ENCODE measurements around the gene ACTN4. TPM values are rescaled to one million over a fixed set of nuclear protein-coding genes. Genes with fewer than 3 reads are reported as not detected.
"Not testable (repeated sequence)": the region's sequence is repeated elsewhere in the genome, so short reads cannot be mapped to it uniquely, and the experiment has no call there.

The ACTN4 gene
- total and polyA plus RNA-seq, 9 donors, result 68.8 to 281 (median 224) TPM

DNA sequence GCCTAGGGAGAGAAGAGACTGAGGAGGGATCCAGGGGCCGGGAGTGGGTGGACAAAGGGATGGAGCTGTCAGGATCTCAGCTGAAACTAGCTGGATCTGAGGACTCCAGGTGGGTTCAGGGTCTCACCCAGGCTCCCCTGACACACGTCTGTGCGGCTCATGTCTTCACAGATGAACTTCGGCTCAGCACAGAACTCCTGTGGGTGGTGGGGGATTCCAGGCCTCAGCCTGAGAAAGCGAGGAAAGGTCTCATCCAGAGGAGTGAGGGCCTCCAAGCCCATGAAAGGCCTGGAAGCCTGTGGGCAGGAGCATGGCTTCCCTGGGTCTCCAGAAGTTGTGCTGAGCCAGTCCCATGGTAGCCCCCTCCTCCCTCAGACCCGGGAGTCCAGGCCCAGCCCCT, 95.5 kb downstream of the ACTN4 start:
- WGBS (ENCODE audit: insufficient coverage), result 71% methylated on average over 5 of the region's 6 CpGs
- Histone ChIP-seq H3K9me3 (replicated peaks; ENCODE audit: control insufficient read depth, low read depth, low read length) (no peaks in the 10 kb centered on the region), H3K4me3 (ENCODE audit: low read length) (no peak overlapping the region), H3K36me3 (ENCODE audit: control insufficient read depth, insufficient read depth, low read length) (no peaks in the 10 kb centered on the region), H3K27ac (ENCODE audit: low read length) (no peak overlapping the region), H3K27me3 (ENCODE audit: control insufficient read depth, insufficient read depth, low read length) (no peaks in the 10 kb centered on the region), H3K4me1 (ENCODE audit: control insufficient read depth, insufficient read depth, low read length) (no peaks in the 10 kb centered on the region)
- no peak for DNase-seq

DNA sequence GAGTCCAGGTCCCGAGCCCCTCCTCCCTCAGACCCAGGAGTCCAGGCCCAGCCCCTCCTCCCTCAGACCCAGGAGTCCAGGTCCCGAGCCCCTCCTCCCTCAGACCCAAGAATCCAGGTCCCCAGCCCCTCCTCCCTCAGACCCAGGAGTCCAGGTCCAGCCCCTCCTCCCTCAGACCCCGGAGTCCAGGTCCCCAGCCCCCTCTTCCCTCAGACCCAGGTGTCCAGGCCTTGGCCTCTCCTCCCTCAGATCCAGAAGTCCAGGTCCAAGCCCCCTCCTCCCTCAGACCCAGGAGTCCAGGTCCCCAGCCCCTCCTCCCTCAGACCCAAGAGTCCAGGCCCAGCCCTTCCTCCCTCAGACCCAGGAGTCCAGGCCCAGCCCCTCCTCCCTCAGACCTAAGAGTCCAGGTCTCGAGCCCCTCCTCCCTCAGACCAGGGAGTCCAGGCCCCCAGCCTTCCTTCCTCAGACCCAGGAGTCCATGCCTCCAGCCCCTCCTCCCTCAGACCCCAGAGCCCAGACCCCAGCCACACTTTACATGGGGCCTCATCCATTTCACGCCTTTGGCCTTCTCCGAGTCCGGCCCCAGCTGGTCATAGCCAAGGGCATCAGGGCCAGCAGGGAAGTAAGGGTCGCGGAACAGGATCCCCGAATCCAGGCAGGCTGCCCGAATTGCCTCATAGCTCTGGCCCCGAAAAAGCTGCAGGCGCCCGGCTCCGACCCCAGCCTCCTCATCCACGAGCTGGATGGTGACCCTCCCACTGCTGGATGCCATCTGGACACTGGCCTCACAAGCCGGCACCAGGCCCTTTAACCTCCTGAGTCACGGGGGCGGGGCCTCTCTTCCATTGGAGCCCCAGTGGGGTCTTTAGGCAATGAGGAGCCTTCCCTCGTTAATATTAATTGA, 96.2 kb downstream of the ACTN4 start:
- no peak overlapping the region for H3K4me3 ChIP-seq (ENCODE audit: low read length)
- DNase-seq, result no peak
- no peaks in the 10 kb centered on the region for H3K27me3 ChIP-seq (ENCODE audit: control insufficient read depth, insufficient read depth, low read length)
- no peaks in the 10 kb centered on the region for H3K9me3 ChIP-seq (replicated peaks; ENCODE audit: control insufficient read depth, low read depth, low read length)
- H3K4me1 ChIP-seq (ENCODE audit: control insufficient read depth, insufficient read depth, low read length), result no peaks in the 10 kb centered on the region
- 39% methylated on average over 19 of the region's 20 CpGs for WGBS (ENCODE audit: insufficient coverage)
- no peaks in the 10 kb centered on the region for H3K36me3 ChIP-seq (ENCODE audit: control insufficient read depth, insufficient read depth, low read length)
- no peak overlapping the region for H3K27ac ChIP-seq (ENCODE audit: low read length)

DNA sequence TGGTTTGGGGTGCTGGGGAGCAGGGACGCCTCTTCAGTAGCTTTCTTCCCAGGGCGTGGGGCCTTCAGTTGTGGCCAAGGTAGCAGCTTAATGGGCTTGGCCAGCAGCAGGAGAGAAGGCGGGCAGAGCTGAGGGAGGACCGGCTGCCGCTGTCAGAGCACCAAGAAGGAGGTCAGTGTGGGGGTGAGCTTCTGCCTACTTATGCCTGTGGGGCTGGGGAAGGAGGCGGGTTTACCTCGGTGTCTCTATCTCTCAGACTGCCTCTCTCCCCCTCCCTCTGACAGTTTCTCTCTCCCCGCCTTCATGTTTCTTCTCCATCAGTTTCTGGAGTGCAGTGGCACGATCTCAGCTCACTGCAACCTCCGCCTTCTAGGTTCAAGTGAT, 96.8 kb downstream of the ACTN4 start, which contains the start of gene CAPN12:
CAPN12 (minus strand) TSS at position 177 of the 384 bp plus-strand sequence. CDS start 309 bp downstream, outside the sequence.
- Histone ChIP-seq H3K36me3 (ENCODE audit: control insufficient read depth, insufficient read depth, low read length) (no peaks in the 10 kb centered on the region), H3K27ac (ENCODE audit: low read length) (no peak within 1 kb of the TSS), H3K9me3 (replicated peaks; ENCODE audit: control insufficient read depth, low read depth, low read length) (no peaks in the 10 kb centered on the region), H3K4me1 (ENCODE audit: control insufficient read depth, insufficient read depth, low read length) (no peaks in the 10 kb centered on the region), H3K27me3 (ENCODE audit: control insufficient read depth, insufficient read depth, low read length) (no peaks in the 10 kb centered on the region), H3K4me3 (ENCODE audit: low read length) (no peak within 1 kb of the TSS)
- WGBS (ENCODE audit: insufficient coverage), result 82% methylated on average over 6 of the region's 10 CpGs
- no peak for DNase-seq

DNA sequence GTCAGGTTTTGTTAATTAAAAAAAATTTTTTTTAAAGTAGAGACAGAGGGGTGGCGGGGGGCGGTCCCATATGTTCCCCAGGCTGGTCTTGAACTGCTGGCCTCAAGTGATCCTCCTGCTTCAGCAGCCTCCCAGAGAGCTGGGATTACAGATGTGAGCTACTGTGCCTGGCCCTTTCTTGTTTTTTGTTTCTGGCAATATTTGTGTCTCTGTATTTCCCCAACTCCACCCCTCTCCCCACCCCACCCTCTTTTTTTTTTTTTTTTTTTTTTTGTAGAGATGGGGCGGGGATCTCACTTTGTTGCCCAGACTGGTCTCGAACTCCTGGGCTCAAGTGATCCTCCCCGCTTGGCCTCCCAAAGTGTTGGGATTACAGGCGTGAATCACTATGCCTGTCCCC, 97.4 kb downstream of the ACTN4 start:
- Histone ChIP-seq H3K27ac (ENCODE audit: low read length) (no peak overlapping the region), H3K9me3 (replicated peaks; ENCODE audit: control insufficient read depth, low read depth, low read length) (no peaks in the 10 kb centered on the region), H3K4me1 (ENCODE audit: control insufficient read depth, insufficient read depth, low read length) (no peaks in the 10 kb centered on the region), H3K27me3 (ENCODE audit: control insufficient read depth, insufficient read depth, low read length) (no peaks in the 10 kb centered on the region), H3K4me3 (ENCODE audit: low read length) (no peak overlapping the region), H3K36me3 (ENCODE audit: control insufficient read depth, insufficient read depth, low read length) (no peaks in the 10 kb centered on the region)
- 72% methylated on average over 4 of the region's 6 CpGs for WGBS (ENCODE audit: insufficient coverage)
- DNase-seq, result no peak

DNA sequence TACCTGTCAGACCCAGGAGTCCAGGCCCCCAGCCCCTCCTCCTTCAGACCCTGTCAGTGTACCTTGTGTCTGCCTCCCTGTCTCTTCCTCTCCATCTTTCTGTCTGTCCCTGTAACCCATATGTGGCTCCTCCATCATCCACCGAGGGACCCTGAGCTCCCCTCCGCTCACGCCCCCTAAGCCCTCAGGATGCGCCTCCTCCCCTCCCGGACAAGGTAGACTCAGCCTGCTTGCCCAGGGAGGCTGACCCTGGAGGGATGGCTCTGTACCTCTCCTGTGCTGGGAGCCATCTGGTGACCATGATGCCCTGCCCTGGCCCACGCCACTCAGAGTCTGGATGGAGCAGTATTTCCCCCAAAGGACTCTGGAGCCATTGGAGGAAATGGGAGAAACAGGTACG, 97.9 kb downstream of the ACTN4 start:
- Histone ChIP-seq H3K9me3 (replicated peaks; ENCODE audit: control insufficient read depth, low read depth, low read length) (no peaks in the 10 kb centered on the region), H3K4me1 (ENCODE audit: control insufficient read depth, insufficient read depth, low read length) (no peaks in the 10 kb centered on the region), H3K27ac (ENCODE audit: low read length) (no peak overlapping the region), H3K27me3 (ENCODE audit: control insufficient read depth, insufficient read depth, low read length) (no peaks in the 10 kb centered on the region), H3K36me3 (ENCODE audit: control insufficient read depth, insufficient read depth, low read length) (no peaks in the 10 kb centered on the region), H3K4me3 (ENCODE audit: low read length) (no peak overlapping the region)
- WGBS (ENCODE audit: insufficient coverage), result 73% methylated on average over 5 of the region's 7 CpGs
- DNase-seq, result no peak

DNA sequence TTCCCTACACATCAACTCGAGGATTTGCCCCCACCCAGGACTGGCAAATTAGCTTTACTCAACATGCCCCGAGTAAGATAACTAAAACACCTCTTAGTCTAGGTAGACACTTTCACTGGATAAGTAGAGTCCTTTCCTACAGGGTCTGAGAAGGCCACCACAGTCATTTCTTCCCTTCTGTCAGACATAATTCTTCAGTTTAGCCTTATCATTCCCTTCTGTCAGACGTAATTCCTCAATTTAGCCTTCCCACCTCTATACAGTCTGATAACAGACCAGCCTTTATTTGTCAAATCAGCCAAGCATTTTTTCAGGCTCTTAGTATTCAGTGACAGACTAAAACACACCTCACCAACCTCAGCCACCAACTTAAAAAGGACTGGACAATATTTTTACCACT, 106.3 kb downstream of the ACTN4 start:
- 68% methylated on average over 2 of the region's 3 CpGs for WGBS (ENCODE audit: insufficient coverage)
- H3K4me1 ChIP-seq (ENCODE audit: control insufficient read depth, insufficient read depth, low read length); H3K9me3 ChIP-seq (replicated peaks; ENCODE audit: control insufficient read depth, low read depth, low read length); H3K36me3 ChIP-seq (ENCODE audit: control insufficient read depth, insufficient read depth, low read length); H3K4me3 ChIP-seq (ENCODE audit: low read length); DNase-seq; H3K27ac ChIP-seq (ENCODE audit: low read length); H3K27me3 ChIP-seq (ENCODE audit: control insufficient read depth, insufficient read depth, low read length): not testable (repeated sequence)

DNA sequence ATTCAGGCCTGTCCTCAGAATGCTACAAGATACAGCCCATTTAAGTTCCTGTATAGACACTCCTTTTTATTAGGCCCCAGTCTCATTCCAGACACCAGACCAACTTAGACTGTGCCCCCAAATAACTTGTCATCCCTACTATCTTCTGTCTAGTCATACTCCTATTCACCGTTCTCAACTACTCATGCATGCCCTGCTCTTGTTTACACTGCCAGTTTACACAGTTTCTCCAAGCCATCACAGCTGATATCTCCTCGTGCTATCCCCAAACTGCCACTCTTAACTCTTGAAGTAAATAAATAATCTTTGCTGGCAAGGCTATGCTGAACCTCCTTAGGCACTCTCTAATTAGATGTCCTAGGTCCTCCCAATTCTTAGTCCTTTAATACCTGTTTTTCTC, 106.7 kb downstream of the ACTN4 start:
- not testable (repeated sequence) for H3K36me3 ChIP-seq (ENCODE audit: control insufficient read depth, insufficient read depth, low read length); DNase-seq; H3K9me3 ChIP-seq (replicated peaks; ENCODE audit: control insufficient read depth, low read depth, low read length); H3K4me1 ChIP-seq (ENCODE audit: control insufficient read depth, insufficient read depth, low read length); H3K27me3 ChIP-seq (ENCODE audit: control insufficient read depth, insufficient read depth, low read length); H3K4me3 ChIP-seq (ENCODE audit: low read length); H3K27ac ChIP-seq (ENCODE audit: low read length)
- no CpG with 5 or more reads among the region's 2 CpGs for WGBS (ENCODE audit: insufficient coverage)

DNA sequence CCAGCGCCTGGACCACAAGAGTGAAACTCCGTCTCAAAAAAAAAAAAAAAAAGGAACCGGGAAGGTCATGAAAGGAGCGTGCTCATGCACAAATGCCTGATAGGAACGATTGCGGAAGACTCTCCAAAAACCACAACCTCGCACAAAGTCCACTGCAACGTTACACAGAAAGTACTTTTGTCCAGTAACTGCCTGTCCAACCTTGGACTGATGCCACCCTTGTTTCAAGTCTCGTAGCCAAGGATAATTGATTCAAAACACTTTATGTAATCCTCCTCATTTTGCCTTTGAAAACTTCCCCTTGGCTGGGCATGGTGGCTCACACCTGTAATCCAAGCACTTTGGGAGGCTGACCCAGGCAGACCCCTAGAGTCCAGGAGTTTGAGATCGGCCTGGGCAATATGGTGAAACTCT, 112.1 kb downstream of the ACTN4 start:
- no peaks in the 10 kb centered on the region for H3K9me3 ChIP-seq (replicated peaks; ENCODE audit: control insufficient read depth, low read depth, low read length)
- H3K4me1 ChIP-seq (ENCODE audit: control insufficient read depth, insufficient read depth, low read length), result no peaks in the 10 kb centered on the region
- DNase-seq, result peak; percentile 32
- no peak overlapping the region for H3K4me3 ChIP-seq (ENCODE audit: low read length)
- WGBS (ENCODE audit: insufficient coverage), result 76% methylated on average over 7 of the region's 10 CpGs
- H3K27ac ChIP-seq (ENCODE audit: low read length), result no peak overlapping the region
- no peaks in the 10 kb centered on the region for H3K27me3 ChIP-seq (ENCODE audit: control insufficient read depth, insufficient read depth, low read length)
- H3K36me3 ChIP-seq (ENCODE audit: control insufficient read depth, insufficient read depth, low read length), result no peaks in the 10 kb centered on the region

DNA sequence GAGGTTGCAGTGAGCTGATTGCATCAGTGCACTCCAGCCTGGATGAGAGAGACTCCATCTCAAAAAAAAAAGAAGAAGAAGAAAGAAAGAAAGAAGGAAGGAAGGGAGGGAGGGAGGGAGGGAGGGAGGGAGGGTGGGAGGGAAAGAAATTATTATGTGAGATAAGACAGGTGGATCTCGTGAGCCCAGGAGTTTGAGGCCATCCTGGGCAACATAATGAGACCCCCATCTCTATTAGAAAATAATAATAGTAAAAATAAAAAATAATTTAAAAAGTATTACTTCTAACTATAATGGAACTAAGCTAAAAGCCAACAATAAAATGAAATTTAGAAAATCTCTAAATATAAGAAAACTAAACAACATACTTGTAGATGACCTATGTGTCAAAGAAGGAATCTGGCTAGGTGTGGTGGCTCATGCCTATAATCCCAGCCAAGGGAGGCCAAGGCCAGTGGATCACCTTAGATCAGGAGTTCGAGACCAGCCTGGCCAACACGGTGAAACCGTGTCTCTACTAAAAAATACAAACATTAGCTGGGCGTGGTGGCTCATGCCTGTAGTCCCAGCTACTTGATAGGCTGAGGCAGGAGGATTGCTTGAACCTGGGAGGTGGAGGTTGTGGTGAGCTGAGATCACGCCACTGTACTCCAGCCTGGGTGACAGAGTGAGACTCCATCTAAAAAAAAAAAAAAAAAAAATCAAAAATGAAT, 113.5 kb downstream of the ACTN4 start:
- H3K4me1 ChIP-seq (ENCODE audit: control insufficient read depth, insufficient read depth, low read length); H3K36me3 ChIP-seq (ENCODE audit: control insufficient read depth, insufficient read depth, low read length); H3K27ac ChIP-seq (ENCODE audit: low read length); DNase-seq; H3K27me3 ChIP-seq (ENCODE audit: control insufficient read depth, insufficient read depth, low read length); H3K9me3 ChIP-seq (replicated peaks; ENCODE audit: control insufficient read depth, low read depth, low read length); H3K4me3 ChIP-seq (ENCODE audit: low read length): not testable (repeated sequence)
- WGBS (ENCODE audit: insufficient coverage), result no CpG with 5 or more reads among the region's 6 CpGs

DNA sequence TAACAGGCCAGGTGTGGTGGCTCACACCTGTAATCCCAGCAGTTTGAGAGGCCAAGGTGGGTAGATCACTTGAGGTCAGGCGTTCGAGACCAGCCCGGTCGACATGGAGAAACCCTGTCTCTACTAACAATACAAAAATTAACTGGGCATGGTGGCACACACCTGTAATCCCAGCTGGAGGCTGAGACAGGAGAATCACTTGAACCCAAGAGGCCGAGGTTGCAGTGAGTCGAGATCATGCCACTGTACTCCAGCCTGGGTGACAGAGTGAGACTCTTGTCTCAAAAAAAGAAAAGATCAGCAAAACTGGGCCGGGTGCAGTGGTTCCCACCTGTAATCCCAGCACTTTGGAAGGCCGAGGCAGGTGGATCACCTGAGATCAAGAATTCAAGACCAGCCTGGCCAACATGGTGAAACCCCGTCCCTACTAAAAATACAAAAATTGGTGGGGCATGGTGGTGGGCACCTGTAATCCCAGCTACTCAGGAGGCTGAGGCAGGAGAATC, 114.5 kb downstream of the ACTN4 start:
- H3K27me3 ChIP-seq (ENCODE audit: control insufficient read depth, insufficient read depth, low read length); H3K9me3 ChIP-seq (replicated peaks; ENCODE audit: control insufficient read depth, low read depth, low read length); H3K27ac ChIP-seq (ENCODE audit: low read length); DNase-seq; H3K4me3 ChIP-seq (ENCODE audit: low read length); H3K36me3 ChIP-seq (ENCODE audit: control insufficient read depth, insufficient read depth, low read length); H3K4me1 ChIP-seq (ENCODE audit: control insufficient read depth, insufficient read depth, low read length): not testable (repeated sequence)
- 89% methylated on average over 4 of the region's 9 CpGs for WGBS (ENCODE audit: insufficient coverage)
